Stimulated activated CD4-positive, alpha-beta T cell treated with anti-CD3 and anti-CD28 coated beads, Interleukin-15, amount 100 ng/mL, for 1 hour (primary cell): ENCODE results near the gene KAT2B.

Experiments used
- DNase-seq, 2 donors: peaks; one replicate each; pipeline ENCODE4 v3.0.0-alpha.2; 2020; ENCODE audit warnings: low read depth in 1 of 2, low spot score in 1 of 2

The KAT2B gene

DNA sequence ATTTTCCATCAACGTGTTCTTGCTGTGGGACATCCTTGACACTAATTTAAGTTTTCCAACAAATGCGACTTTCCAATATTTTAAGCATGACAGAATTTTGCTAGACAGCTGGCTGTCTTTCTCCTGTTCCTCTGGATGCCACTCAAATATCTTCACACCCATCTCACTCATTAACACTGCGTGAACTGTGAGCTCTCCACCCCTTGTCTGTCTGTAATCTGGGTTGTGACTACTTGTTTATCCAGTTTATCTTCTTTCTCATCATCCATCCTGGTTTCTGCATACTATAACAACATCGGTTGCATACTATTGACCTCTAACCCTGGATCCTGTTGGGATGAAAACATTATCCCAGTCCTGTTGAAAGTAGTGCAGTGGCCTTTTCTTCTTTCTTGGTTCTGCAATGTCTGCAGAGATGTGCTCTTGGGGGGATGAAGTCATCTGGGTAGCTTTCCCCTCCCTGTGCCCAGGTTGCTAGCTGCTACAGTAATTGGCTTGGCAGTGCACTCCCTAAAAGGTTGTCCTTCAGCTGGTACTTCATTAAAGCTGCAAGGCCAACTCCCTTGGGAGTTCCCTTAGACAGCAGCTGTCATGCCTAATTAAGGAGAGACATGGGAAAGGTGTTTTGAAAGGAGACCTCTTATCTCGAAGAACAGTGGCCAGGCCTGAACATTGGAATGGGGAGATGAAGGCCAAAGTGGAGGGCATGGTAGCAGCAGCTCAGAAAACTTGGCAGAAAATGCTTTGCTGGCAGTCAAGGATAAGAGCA lies 24.7 kb downstream of the KAT2B start:
- DNase-seq: no peak

- no peak for DNase-seq
These were observed 25.8 kb downstream of the KAT2B start for GRCh38 chr3:20066079-20066478.

GRCh38 chr3:20066850-20067617 lies 26.8 kb downstream of the KAT2B start:
- no peak for DNase-seq

- no peak for DNase-seq
These were observed 28.4 kb downstream of the KAT2B start for GRCh38 chr3:20068512-20069177.

DNA sequence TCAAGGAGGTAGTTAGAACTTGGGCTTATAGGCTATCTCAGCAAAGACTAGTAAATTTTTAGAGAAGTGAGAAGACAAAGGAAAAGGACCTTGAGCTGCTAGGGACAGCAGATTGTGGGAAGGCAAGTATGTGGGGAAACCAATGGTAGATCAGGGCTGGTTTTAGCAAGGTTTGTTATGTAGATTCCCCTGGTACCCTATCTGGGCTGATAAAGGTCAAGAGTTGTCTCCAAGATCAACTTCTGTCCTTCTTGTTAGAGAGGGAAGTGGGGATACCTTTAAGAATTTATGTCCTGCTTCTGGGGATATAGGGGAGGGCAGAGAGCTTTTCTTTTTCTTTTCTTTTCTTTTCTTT lies 28.9 kb downstream of the KAT2B start:
- no peak for DNase-seq

GRCh38 chr3:20071175-20071574 lies 30.9 kb downstream of the KAT2B start:
- no peak for DNase-seq

- DNase-seq: no peak
These were observed 32.2 kb downstream of the KAT2B start for GRCh38 chr3:20072422-20072821.

GRCh38 chr3:20073068-20073467 lies 32.8 kb downstream of the KAT2B start:
- no peak for DNase-seq

DNA sequence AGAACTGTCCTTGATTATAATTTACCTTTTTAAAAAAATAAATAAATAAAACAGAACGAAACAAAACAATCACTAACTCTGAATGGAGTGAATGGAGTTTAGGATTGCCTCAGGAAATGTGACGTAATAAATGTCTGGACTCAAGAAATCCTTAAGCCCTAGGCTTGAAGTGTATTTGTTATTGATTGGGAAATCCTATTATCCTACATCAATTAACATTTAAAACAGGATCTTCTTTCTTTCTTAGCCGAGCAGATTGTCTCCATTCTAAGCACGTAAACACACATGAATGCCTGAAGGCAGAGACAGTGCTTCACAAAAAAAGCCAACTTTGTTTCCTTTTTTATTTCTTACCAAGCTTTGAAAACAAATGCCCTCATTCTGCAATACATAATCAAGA lies 33.4 kb downstream of the KAT2B start:
- DNase-seq: no peak

GRCh38 chr3:20074226-20075063 lies 34.2 kb downstream of the KAT2B start:
- no peak for DNase-seq

DNA sequence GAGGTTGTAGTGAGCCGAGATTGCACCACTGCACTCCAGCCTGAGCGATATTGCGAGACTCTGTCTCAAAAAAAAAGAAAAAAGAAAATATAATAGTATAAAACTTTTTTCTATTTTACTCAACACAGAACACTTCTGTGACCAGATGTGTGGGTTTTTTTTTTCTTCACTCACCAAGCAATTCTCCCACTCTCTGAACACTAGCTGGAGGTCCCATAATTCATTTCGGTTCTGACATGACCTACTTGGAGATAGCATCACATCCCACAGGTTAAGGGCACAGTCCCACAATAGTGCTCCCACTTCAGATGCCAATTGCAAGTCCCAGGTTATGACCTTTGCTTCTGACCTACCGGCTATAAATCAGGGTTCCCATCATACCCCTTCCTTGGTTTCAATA lies 35.0 kb downstream of the KAT2B start:
- DNase-seq: no peak

- DNase-seq: no peak
These were observed 36.2 kb downstream of the KAT2B start for GRCh38 chr3:20076296-20076997.

GRCh38 chr3:20077068-20077467 lies 36.8 kb downstream of the KAT2B start:
- DNase-seq: no peak

- DNase-seq: no peak
These were observed 38.0 kb downstream of the KAT2B start for GRCh38 chr3:20078194-20078714.

GRCh38 chr3:20079621-20080020 lies 39.4 kb downstream of the KAT2B start:
- no peak for DNase-seq

DNA sequence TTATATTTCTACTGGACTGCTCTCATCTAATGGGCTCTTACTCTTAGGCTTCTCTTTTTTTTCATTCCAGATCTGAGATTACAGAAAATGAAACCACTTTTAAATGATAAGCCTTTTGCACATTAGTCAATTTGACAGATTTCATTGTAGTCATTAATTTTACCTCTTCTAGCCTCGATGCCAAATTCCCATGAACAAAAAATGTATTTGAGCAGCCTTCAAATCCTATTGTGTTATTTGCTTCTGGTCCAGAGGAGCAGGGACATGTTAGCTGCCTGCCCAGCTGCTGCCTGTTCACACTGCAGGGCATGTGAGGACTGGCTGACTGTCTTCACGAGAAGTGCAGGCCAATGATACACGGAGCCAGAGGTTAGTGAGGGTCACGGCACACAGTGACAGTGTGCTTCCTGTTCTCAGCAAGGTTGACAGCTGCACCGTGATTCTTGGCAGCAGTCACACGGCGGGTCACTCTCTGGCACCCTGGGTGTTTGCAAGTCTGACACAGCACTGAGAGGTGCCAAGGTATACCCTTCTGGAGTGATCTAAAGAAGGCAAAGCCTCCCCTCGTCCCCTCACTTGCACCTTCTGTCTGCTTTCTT lies 40.8 kb downstream of the KAT2B start:
- no peak for DNase-seq

- DNase-seq: no peak
These were observed 43.0 kb downstream of the KAT2B start for GRCh38 chr3:20083253-20083652.

- no peak for DNase-seq
These were observed 43.7 kb downstream of the KAT2B start for GRCh38 chr3:20083953-20084352.

- no peak for DNase-seq
These were observed 51.2 kb downstream of the KAT2B start for GRCh38 chr3:20091331-20092047.
